Sigmoid colon (tissue), 4 donors: ENCODE data around the gene STAP2.

Source experiments
- CTCF ChIP-seq, 4 experiments: fragments of 450-650 bp in 3 of 4; fragments of 200-600 bp in 1 of 4; IDR thresholded peaks; one replicate each; pipeline ENCODE4 v1.5.1; 2016 to 2019; ENCODE audit warnings: antibody characterized with exemption in 4 of 4, mild to moderate bottlenecking in 3 of 4, moderate library complexity in 2 of 4
- EP300 ChIP-seq, 4 donors: sonication (generic); formaldehyde crosslinking; IDR thresholded peaks; one replicate each; pipeline ENCODE4 v1.6.1; 2017; ENCODE audit warnings: antibody characterized with exemption in 4 of 4
- POLR2A ChIP-seq, 2 donors: fragments of 450-650 bp; IDR thresholded peaks; one replicate each; pipeline ENCODE4 v1.6.1; 2016; ENCODE audit warnings: antibody characterized with exemption in 2 of 2, mild to moderate bottlenecking in 2 of 2, moderate library complexity in 2 of 2
- POLR2AphosphoS5 ChIP-seq, 4 donors: sonication (generic); formaldehyde crosslinking; IDR thresholded peaks; one replicate each; pipeline ENCODE4 v1.6.1; 2017; ENCODE audit warnings: antibody characterized with exemption in 4 of 4

- TF ChIP-seq CTCF (IDR thresholded peaks at IDR 0.05) (no peak), POLR2AphosphoS5 (IDR thresholded peaks at IDR 0.05) (no peak), POLR2A (IDR thresholded peaks at IDR 0.05) (no peak), EP300 (IDR thresholded peaks at IDR 0.05) (no peak)
Observed at GRCh38 chr19:4358709-4359626, 20.3 kb upstream of the STAP2 start.
